ENCODE measurements around the gene COG5. TPM values are rescaled to one million over a fixed set of nuclear protein-coding genes. Genes with fewer than 3 reads are reported as not detected.

COG5 gene
- total and polyA plus RNA-seq, 9 of the 15 experiments (the other 6 are each of a cell fraction or from before 2014, with no cell fraction given) = 15.3 to 75.1 (median 56.4) TPM

GRCh38 chr7:107168233-107169119, 395.2 kb downstream of the COG5 start, which contains the start of gene HBP1 (continued):
- TF ChIP-seq ZNF76 (CRISPR knock-in tag; IDR thresholded peaks at IDR 0.05; ENCODE audit: borderline replicate concordance) = no peak
- TF ChIP-seq ZNF778 (CRISPR knock-in tag; IDR thresholded peaks at IDR 0.05) = no peak
- no peak for TF ChIP-seq NFE2L1 (tag; IDR thresholded peaks at IDR 0.05; ENCODE audit: borderline replicate concordance, low read depth)
- 0 out of 2 replicates have a peak, but pooled peaks have one; percentile 21 for TF ChIP-seq ZBTB9 (CRISPR knock-in tag; IDR thresholded peaks at IDR 0.05)
- no peak for TF ChIP-seq GTF2A2 (tag; IDR thresholded peaks at IDR 0.05)
- no peak for TF ChIP-seq RNF219 (CRISPR knock-in tag; IDR thresholded peaks at IDR 0.05)
- TF ChIP-seq JUND (IDR thresholded peaks at IDR 0.05; ENCODE audit: borderline replicate concordance, low read depth, low read length) = peak; percentile 65
- peak; percentile 57; the same call in 2 of the 3 replicates for TF ChIP-seq JUND (tag; IDR thresholded peaks at IDR 0.05; ENCODE audit: borderline replicate concordance, low read depth, low read length)
- no peak for TF ChIP-seq BCLAF1 (IDR thresholded peaks at IDR 0.05; ENCODE audit: borderline replicate concordance in 1 of 2, control insufficient read depth in 1 of 2, low read depth in 2 of 2, low read length in 1 of 2)
- no peak for TF ChIP-seq ID3 (CRISPR knock-in tag; IDR thresholded peaks at IDR 0.05)
- TF ChIP-seq ID3 (tag; IDR thresholded peaks at IDR 0.05) = peak; percentile 70; the same call in 1 of the 2 replicates
- no peak for TF ChIP-seq ZNF449 (CRISPR knock-in tag; IDR thresholded peaks at IDR 0.05)
- peak; percentile 2; the same call in 1 of the 2 replicates for TF ChIP-seq DPF2 (IDR thresholded peaks at IDR 0.05)
- TF ChIP-seq HDAC2 (IDR thresholded peaks at IDR 0.05) = peak; percentile 92
- TF ChIP-seq ZNF165 (CRISPR knock-in tag; IDR thresholded peaks at IDR 0.05; ENCODE audit: borderline replicate concordance) = no peak
- TF ChIP-seq PTBP1 (IDR thresholded peaks at IDR 0.05; ENCODE audit: low read depth, low read length) = no peak
- TF ChIP-seq BDP1 (IDR thresholded peaks at IDR 0.05; ENCODE audit: insufficient read depth, insufficient read length) = no peak
- no peak for TF ChIP-seq HEY1 (CRISPR knock-in tag; IDR thresholded peaks at IDR 0.05; ENCODE audit: borderline replicate concordance)
